ENCODE data around the gene ICAM2.

Gene ICAM2

DNA sequence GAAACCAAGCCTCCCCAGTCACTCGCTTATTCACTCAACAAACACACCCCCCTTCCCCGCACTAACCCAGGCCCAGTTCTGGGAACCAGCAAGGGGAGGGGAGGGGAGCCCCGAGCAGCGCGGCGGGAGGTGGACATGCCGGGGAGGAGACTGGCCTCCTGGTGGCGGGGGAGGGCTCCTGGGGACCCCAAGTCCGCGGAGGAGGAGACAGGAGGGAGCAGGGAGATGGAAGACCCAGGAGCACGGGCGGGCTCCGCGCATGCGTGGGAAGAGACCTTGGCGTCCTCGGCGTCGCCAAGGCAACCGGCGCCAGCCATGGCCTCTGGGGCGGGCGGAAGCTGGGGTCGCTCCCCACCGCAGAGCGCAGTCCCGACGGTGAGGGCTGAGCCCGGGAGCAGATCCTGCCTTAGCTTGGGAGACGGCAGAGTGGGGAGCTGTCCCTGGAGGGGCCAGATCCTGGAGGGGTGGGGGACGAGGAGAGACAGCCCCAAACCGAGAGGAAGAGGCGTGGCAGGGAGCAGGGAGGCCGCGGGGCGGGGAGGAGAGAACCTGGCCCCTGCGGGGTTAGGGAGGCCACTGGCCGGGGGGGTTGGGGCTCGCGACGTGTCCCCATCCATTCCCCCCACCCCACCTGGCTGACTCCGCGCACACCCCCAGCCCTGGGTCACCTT is 22.2 kb downstream of the ICAM2 start, which contains the start of gene PRR29:
TSS of gene PRR29 (plus strand) at position 302 of the 671 bp plus-strand sequence. CDS start at position 316, 14 bp downstream.
- no peaks in the 10 kb centered on the region for H3K9me3 Mint-ChIP-seq
- DNase-seq (ENCODE audit: low spot score in 2 of 2) (peak; percentile 66 to 88), ATAC-seq (peak; percentile 78)
- H3K4me1 Mint-ChIP-seq: peaks cover 60% of the 10 kb centered on the region
- H3K27ac Mint-ChIP-seq: peak within 1 kb of the TSS; percentile 38
- peaks cover 26% of the 10 kb centered on the region for H3K36me3 Mint-ChIP-seq
- peak within 1 kb of the TSS; percentile 87 for H3K4me3 Mint-ChIP-seq

DNA sequence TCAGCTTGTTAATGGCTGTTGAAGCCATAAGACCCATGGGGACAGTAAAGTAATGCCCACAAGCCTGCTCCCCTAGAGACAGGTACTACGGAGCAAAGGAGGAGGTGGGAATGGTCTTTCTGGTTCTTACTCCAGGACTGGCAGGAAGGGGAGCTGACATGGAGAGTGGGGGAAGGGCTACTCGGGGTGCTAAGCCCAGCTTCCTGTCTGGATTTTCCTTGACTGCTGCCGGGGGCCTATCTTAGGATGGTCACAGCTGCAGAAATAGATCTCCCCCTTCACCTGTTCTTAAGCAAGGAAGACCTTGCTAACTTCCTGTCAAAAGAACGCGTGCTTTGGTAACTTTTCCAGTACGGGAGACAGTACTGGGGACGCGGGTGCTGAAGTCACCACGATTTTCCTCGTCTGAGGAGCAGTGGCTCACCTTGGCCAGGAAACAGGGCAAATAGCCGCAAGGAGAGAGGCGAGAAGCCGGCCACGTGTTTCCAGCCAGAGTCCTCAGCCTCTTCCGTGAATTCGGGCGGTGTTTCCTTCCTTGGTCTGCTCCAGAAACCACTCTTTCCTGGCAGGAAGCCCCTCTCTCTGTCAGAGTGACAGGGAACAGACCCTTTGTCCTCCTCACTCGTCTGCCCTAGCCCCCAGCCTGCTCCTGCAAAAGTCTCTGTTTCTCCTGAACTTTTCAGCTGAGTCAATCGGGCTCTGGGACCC is 22.9 kb downstream of the ICAM2 start:
- no peak for ATAC-seq
- H3K4me3 Mint-ChIP-seq: peak overlapping the region; percentile 87
- DNase-seq (ENCODE audit: low spot score in 2 of 2): no peak
- peaks cover 26% of the 10 kb centered on the region for H3K36me3 Mint-ChIP-seq
- peaks cover 66% of the 10 kb centered on the region for H3K4me1 Mint-ChIP-seq
- H3K9me3 Mint-ChIP-seq: no peaks in the 10 kb centered on the region
- peak overlapping the region; percentile 38 for H3K27ac Mint-ChIP-seq

DNA sequence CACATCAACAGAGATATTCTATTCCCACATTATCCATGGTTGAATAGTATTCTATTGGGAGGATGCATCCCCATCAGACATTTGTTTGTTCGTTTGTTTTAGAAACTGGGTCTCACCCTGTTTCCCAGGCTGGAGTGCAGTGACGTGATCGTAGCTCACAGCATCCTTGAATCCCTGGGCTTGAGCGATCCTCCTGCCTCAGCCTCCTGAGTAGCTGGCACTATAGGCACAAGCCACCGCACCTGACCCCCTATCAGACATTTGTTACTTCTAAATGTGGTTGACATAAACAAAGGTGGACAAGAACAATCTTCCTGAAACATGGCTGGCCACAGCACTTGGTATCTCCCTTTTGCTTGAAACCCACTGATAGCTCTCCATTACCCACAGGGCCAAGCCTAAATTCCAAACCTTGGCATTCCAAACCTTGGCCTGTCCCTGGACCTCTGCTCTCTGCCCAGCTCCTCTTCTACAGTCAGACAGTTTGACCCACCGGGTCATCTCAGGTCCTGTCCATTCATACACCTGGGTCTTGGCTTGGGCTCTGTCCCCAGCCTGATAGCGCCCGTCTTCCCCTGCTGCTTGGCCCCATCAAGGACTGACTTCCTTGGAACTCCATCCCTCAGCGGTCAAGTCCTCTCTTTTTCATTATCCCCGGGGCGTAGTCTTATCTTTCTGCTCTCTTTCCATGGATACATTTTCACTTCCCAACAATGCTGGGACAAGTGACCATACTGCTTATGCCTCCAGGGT is 23.8 kb downstream of the ICAM2 start:
- peaks cover 26% of the 10 kb centered on the region for H3K36me3 Mint-ChIP-seq
- ATAC-seq: no peak
- H3K4me1 Mint-ChIP-seq: peaks cover 75% of the 10 kb centered on the region
- H3K27ac Mint-ChIP-seq: peak overlapping the region; percentile 38
- H3K4me3 Mint-ChIP-seq: peak overlapping the region; percentile 87
- no peak for DNase-seq (ENCODE audit: low spot score in 2 of 2)
- no peaks in the 10 kb centered on the region for H3K9me3 Mint-ChIP-seq

DNA sequence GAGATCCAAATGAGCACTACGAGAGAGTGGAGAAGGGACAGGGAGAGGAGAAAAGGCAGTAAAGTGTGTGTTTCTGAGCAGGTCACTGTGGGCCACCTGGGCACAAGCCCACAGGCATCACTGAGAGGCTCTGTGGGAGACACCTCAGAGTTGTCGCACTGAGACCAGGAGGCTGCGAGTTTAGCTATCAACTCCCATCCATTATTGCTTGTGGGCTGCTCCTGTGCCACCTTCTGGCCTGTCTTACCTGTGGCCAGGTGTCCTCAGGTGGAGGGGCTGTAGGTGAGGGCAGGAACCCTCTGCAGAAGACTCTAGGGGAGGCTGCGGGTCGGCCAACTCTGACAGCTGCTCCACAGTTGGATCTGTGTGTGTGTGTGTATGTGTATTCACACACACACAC is 24.8 kb downstream of the ICAM2 start:
- peaks cover 79% of the 10 kb centered on the region for H3K4me1 Mint-ChIP-seq
- ATAC-seq: no peak

DNA sequence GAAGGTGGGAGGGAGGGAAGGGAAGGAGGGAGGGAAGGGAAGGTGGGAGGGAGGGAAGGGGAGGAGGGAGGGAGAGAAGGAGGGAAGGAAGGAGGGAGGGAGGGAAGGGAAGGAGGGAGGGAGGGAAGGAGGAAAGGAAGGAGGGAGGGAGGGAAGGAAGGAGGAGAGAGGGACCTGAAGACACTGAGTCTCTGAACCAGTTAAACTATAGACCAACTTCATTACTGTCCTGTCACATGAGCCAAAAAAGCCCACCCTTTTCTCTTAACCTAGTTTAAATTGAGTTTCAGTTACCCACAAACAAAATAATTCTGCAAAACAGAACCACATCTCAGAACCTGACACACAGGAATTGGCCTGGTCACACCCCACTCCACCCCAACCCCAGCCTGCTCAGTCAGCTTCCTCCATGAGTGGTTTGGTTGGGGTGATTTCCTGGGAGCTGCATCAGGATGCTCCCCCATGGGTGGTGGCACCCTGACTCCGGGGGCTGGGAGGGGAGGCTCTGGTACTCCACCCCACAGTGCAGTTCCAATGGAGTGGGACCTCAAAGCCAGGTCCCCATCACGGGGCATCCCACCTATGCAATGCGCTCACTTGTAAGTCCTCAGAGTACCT is 27.0 kb downstream of the ICAM2 start:
- peaks cover 71% of the 10 kb centered on the region for H3K4me1 Mint-ChIP-seq
- no peak overlapping the region for H3K4me3 Mint-ChIP-seq
- H3K36me3 Mint-ChIP-seq: peaks cover 7% of the 10 kb centered on the region
- H3K27ac Mint-ChIP-seq: peak overlapping the region; percentile 86
- peak; percentile 36 for ATAC-seq
- no peak for DNase-seq (ENCODE audit: low spot score in 2 of 2)
- H3K9me3 Mint-ChIP-seq: no peaks in the 10 kb centered on the region

More for the DNA sequence above, 24.8 kb downstream of the ICAM2 start:
- no peak for DNase-seq (ENCODE audit: low spot score in 2 of 2)
- H3K27ac Mint-ChIP-seq: peak overlapping the region; percentile 33
- no peaks in the 10 kb centered on the region for H3K9me3 Mint-ChIP-seq
- peaks cover 21% of the 10 kb centered on the region for H3K36me3 Mint-ChIP-seq
- H3K4me3 Mint-ChIP-seq: no peak overlapping the region

GRCh38 chr17:63991611-63992010 is 28.8 kb downstream of the ICAM2 start:
- Mint-ChIP-seq H3K27ac (peak overlapping the region; percentile 93), H3K9me3 (no peaks in the 10 kb centered on the region), H3K4me1 (peaks cover 64% of the 10 kb centered on the region), H3K4me3 (peak overlapping the region; percentile 76), H3K36me3 (no peaks in the 10 kb centered on the region)
- ATAC-seq (no peak), DNase-seq (ENCODE audit: low spot score in 2 of 2) (no peak)

DNA sequence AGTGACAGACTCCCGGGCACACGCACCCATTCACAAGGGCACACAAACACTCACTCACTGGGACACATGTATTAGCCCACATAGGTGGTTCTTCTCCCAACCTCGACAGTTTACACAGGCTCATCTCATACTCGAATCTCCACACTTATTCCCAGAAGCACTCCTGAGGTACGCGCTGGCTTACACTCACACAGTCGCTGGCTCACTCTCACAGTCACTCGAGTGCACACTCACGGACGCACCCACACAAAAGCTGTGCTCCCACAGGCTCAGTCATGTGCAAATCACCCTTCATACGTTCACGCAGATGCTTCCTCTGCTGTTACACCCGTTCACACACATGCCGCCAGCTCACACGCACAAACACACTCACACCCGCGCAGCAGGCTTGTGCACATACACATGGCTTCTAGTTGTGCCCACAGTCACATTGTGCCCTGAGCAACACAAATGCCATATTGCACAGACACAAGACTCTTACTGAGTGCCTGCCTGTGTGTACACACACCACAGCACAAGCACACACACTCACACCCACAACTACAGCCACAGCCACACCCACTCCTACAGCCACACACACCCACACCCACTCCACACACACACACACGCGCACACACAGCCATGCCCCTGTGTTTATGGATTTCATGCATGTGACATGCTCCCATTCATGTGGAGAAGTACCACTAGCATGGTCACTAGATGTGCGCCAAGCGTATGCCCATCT is 30.6 kb downstream of the ICAM2 start:
- Mint-ChIP-seq H3K27ac (peak overlapping the region; percentile 93), H3K9me3 (no peaks in the 10 kb centered on the region), H3K4me1 (peaks cover 71% of the 10 kb centered on the region), H3K36me3 (peaks cover 10% of the 10 kb centered on the region), H3K4me3 (peak overlapping the region; percentile 76)
- ATAC-seq (no peak), DNase-seq (ENCODE audit: low spot score in 2 of 2) (no peak)

- ATAC-seq: no peak
- Mint-ChIP-seq H3K4me1 (peaks cover 69% of the 10 kb centered on the region), H3K4me3 (no peak overlapping the region), H3K9me3 (no peaks in the 10 kb centered on the region), H3K36me3 (peaks cover 10% of the 10 kb centered on the region), H3K27ac (peak overlapping the region; percentile 80)
- DNase-seq (ENCODE audit: low spot score in 2 of 2): no peak
Observed at GRCh38 chr17:63988741-63989621, 31.5 kb downstream of the ICAM2 start.

- no peak overlapping the region for H3K4me3 Mint-ChIP-seq
- H3K9me3 Mint-ChIP-seq: no peaks in the 10 kb centered on the region
- peaks cover 61% of the 10 kb centered on the region for H3K4me1 Mint-ChIP-seq
- peak overlapping the region; percentile 78 for H3K27ac Mint-ChIP-seq
- no peak for DNase-seq (ENCODE audit: low spot score in 2 of 2)
- no peak for ATAC-seq
- peaks cover 10% of the 10 kb centered on the region for H3K36me3 Mint-ChIP-seq
Observed at GRCh38 chr17:63988127-63988478, 32.3 kb downstream of the ICAM2 start.

GRCh38 chr17:63987221-63988126 is 33.0 kb downstream of the ICAM2 start:
- peaks cover 10% of the 10 kb centered on the region for H3K36me3 Mint-ChIP-seq
- peak overlapping the region; percentile 78 for H3K27ac Mint-ChIP-seq
- H3K4me1 Mint-ChIP-seq: peaks cover 56% of the 10 kb centered on the region
- H3K9me3 Mint-ChIP-seq: no peaks in the 10 kb centered on the region
- H3K4me3 Mint-ChIP-seq: no peak overlapping the region
- DNase-seq (ENCODE audit: low spot score in 2 of 2): no peak
- no peak for ATAC-seq

DNA sequence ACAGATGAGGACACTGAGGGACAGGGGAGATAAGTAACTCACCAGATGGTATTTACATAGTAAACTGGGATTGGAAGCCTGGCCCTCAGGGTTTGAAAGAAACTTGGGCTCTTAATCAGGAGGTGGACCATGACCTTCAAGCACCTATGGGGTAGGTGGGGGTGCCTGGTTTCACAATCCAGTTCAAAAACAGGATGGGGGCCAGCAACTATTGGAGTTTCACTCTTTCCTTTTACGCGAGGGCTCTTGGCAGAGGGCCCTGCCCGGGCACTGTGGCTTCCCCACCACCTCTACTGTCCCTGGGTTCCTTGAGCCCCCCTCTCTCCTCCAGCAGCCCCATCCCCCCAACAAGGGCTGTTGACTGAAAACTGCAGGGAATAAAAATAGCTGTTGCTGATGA is 33.6 kb downstream of the ICAM2 start:
- Mint-ChIP-seq H3K9me3 (no peaks in the 10 kb centered on the region), H3K36me3 (peaks cover 10% of the 10 kb centered on the region), H3K27ac (peak overlapping the region; percentile 78), H3K4me3 (no peak overlapping the region), H3K4me1 (peaks cover 49% of the 10 kb centered on the region)
- DNase-seq (ENCODE audit: low spot score in 2 of 2) (no peak), ATAC-seq (no peak)

GRCh38 chr17:63985387-63986140 is 34.9 kb downstream of the ICAM2 start:
- peak overlapping the region; percentile 91 for H3K27ac Mint-ChIP-seq
- DNase-seq (ENCODE audit: low spot score in 2 of 2): no peak
- peaks cover 37% of the 10 kb centered on the region for H3K4me1 Mint-ChIP-seq
- peak; percentile 39 for ATAC-seq
- peaks cover 10% of the 10 kb centered on the region for H3K36me3 Mint-ChIP-seq
- no peak overlapping the region for H3K4me3 Mint-ChIP-seq
- H3K9me3 Mint-ChIP-seq: no peaks in the 10 kb centered on the region
